Hepatocyte (in vitro differentiated cells): Measurements from ENCODE around the gene DDTL.

ENCODE experiments used
- CTCF ChIP-seq: fragments of 200-600 bp; sonication (generic); IDR thresholded peaks from 2 replicates; pipeline ENCODE4 v1.5.1; 2016; ENCODE audit warnings: antibody characterized with exemption, mild to moderate bottlenecking; ENCODE audit not compliant: poor library complexity
- EZH2 ChIP-seq: fragments of 200-600 bp; sonication (generic); IDR thresholded peaks from 2 replicates; pipeline ENCODE4 v1.6.1; 2016; ENCODE audit warnings: antibody characterized with exemption, mild to moderate bottlenecking, borderline replicate concordance
- EZH2phosphoT487 ChIP-seq: fragments of 200-600 bp; sonication (generic); IDR thresholded peaks from one replicate; pipeline ENCODE4 v1.6.1; 2018; ENCODE audit warnings: antibody characterized with exemption, mild to moderate bottlenecking, low read depth, moderate library complexity; ENCODE audit not compliant: unreplicated experiment, severe bottlenecking

GRCh38 chr22:24005201-24005600, 38.5 kb downstream of the DDTL start, which contains the start of gene GSTT4:
- TF ChIP-seq CTCF (no peak), EZH2 (no peak), EZH2phosphoT487 (no peak)
